Measurements from ENCODE around the gene APOBEC2.
"Not testable (repeated sequence)": the region's sequence is repeated elsewhere in the genome, so short reads cannot be mapped to it uniquely, and the experiment has no call there.

APOBEC2 gene

GRCh38 chr6:41053041-41053440 is at the start of gene APOBEC2:
Gene APOBEC2, plus strand, starts transcription at chr6:41053202. Its CDS starts 146 bp downstream, at chr6:41053348.
- DNase-seq (ENCODE audit: low read depth in 3 of 3): no peak

GRCh38 chr6:41006217-41006616 is 46.8 kb upstream of the APOBEC2 start:
- peak in 2 of 3 experiments; percentile 19 to 39 for DNase-seq (ENCODE audit: low read depth in 3 of 3)

GRCh38 chr6:41006980-41007379 is 46.0 kb upstream of the APOBEC2 start:
- not testable (repeated sequence) for DNase-seq (ENCODE audit: low read depth in 3 of 3)

- no peak for DNase-seq (ENCODE audit: low read depth in 3 of 3)
Observed at GRCh38 chr6:41008011-41008410, 45.0 kb upstream of the APOBEC2 start.

GRCh38 chr6:41009669-41010068 is 43.3 kb upstream of the APOBEC2 start:
- DNase-seq (ENCODE audit: low read depth in 3 of 3): no peak

GRCh38 chr6:41011673-41012072 is 41.3 kb upstream of the APOBEC2 start:
- DNase-seq (ENCODE audit: low read depth in 3 of 3): no peak

GRCh38 chr6:41013466-41014153 is 39.4 kb upstream of the APOBEC2 start:
- DNase-seq (ENCODE audit: low read depth in 3 of 3): no peak

- no peak for DNase-seq (ENCODE audit: low read depth in 3 of 3)
Observed at GRCh38 chr6:41014780-41015179, 38.2 kb upstream of the APOBEC2 start.

- not testable (repeated sequence) for DNase-seq (ENCODE audit: low read depth in 3 of 3)
Observed at GRCh38 chr6:41015860-41016259, 37.1 kb upstream of the APOBEC2 start.

GRCh38 chr6:41017663-41018062 is 35.3 kb upstream of the APOBEC2 start:
- no peak for DNase-seq (ENCODE audit: low read depth in 3 of 3)

GRCh38 chr6:41021832-41022231 is 31.2 kb upstream of the APOBEC2 start:
- DNase-seq (ENCODE audit: low read depth in 3 of 3): no peak

GRCh38 chr6:41022294-41022693 is 30.7 kb upstream of the APOBEC2 start:
- DNase-seq (ENCODE audit: low read depth in 3 of 3): no peak

- DNase-seq (ENCODE audit: low read depth in 3 of 3): no peak
Observed at GRCh38 chr6:41023114-41023513, 29.9 kb upstream of the APOBEC2 start.

- no peak for DNase-seq (ENCODE audit: low read depth in 3 of 3)
Observed at GRCh38 chr6:41025966-41026530, 27.0 kb upstream of the APOBEC2 start.

- DNase-seq (ENCODE audit: low read depth in 3 of 3): no peak
Observed at GRCh38 chr6:41027241-41027640, 25.8 kb upstream of the APOBEC2 start.

GRCh38 chr6:41027799-41028560 is 25.0 kb upstream of the APOBEC2 start:
- peak; percentile 46 to 67 (median 50) for DNase-seq (ENCODE audit: low read depth in 3 of 3)

- no peak for DNase-seq (ENCODE audit: low read depth in 3 of 3)
Observed at GRCh38 chr6:41028561-41029412, 24.2 kb upstream of the APOBEC2 start.

GRCh38 chr6:41032830-41033229 is 20.2 kb upstream of the APOBEC2 start:
- DNase-seq (ENCODE audit: low read depth in 3 of 3): no peak

GRCh38 chr6:41033776-41034175 is 19.2 kb upstream of the APOBEC2 start:
- DNase-seq (ENCODE audit: low read depth in 3 of 3): no peak

GRCh38 chr6:41036186-41036585 is 16.8 kb upstream of the APOBEC2 start:
- DNase-seq (ENCODE audit: low read depth in 3 of 3): no peak

GRCh38 chr6:41036601-41037000 is 16.4 kb upstream of the APOBEC2 start:
- DNase-seq (ENCODE audit: low read depth in 3 of 3): no peak

Data from stimulated activated CD4-positive, alpha-beta T cell treated with anti-CD3 and anti-CD28 coated beads, TNF-alpha, amount 100 ng/mL, for 4 hours (primary cell).